Choroid plexus epithelial cell (primary cell): ENCODE results near the gene AFAP1L1.
A peak's percentile ranks its signal among the peaks of the same experiment; 100 is the strongest.

Experiments used
- DNase-seq: peaks from one replicate; pipeline ENCODE4 v3.0.0-alpha.2; 2010; ENCODE audit warnings: low read depth
- H3K4me3 ChIP-seq: 2 replicates; pipeline ENCODE4 v1.5.1; 2011; ENCODE audit warnings: low read depth, mild to moderate bottlenecking, control low read depth, low read length, moderate library complexity
- TF ChIP-seq, protein P1 (sequence below): conservative IDR thresholded peaks from 2 replicates; pipeline ENCODE4 v1.5.1; 2011; ENCODE audit warnings: low read depth, mild to moderate bottlenecking, control low read depth, inconsistent platforms, low read length, moderate library complexity

AFAP1L1 gene

DNA sequence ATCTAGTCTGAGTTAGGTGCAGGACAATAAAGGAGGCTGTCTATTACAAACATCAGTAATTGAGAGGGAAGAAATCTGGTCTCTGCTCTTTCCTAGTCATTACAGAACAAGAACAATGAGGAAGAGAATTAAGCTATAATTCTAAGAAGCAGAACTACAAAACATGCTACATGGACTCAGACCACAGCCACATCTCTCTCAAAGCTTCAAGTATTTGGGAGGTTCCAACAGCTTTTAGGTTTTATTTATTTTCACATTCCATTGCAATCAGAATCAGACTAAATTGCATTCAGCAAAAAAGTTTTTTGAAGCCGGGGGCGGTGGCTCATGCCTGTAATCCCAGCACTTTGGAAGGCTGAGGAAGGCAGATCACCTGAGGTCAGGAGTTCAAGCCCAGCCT is 72.5 kb downstream of the AFAP1L1 start:
- H3K4me3 ChIP-seq = no peak overlapping the region
- DNase-seq = no peak
- TF ChIP-seq, protein P1, sequence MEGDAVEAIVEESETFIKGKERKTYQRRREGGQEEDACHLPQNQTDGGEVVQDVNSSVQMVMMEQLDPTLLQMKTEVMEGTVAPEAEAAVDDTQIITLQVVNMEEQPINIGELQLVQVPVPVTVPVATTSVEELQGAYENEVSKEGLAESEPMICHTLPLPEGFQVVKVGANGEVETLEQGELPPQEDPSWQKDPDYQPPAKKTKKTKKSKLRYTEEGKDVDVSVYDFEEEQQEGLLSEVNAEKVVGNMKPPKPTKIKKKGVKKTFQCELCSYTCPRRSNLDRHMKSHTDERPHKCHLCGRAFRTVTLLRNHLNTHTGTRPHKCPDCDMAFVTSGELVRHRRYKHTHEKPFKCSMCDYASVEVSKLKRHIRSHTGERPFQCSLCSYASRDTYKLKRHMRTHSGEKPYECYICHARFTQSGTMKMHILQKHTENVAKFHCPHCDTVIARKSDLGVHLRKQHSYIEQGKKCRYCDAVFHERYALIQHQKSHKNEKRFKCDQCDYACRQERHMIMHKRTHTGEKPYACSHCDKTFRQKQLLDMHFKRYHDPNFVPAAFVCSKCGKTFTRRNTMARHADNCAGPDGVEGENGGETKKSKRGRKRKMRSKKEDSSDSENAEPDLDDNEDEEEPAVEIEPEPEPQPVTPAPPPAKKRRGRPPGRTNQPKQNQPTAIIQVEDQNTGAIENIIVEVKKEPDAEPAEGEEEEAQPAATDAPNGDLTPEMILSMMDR = no peak

DNA sequence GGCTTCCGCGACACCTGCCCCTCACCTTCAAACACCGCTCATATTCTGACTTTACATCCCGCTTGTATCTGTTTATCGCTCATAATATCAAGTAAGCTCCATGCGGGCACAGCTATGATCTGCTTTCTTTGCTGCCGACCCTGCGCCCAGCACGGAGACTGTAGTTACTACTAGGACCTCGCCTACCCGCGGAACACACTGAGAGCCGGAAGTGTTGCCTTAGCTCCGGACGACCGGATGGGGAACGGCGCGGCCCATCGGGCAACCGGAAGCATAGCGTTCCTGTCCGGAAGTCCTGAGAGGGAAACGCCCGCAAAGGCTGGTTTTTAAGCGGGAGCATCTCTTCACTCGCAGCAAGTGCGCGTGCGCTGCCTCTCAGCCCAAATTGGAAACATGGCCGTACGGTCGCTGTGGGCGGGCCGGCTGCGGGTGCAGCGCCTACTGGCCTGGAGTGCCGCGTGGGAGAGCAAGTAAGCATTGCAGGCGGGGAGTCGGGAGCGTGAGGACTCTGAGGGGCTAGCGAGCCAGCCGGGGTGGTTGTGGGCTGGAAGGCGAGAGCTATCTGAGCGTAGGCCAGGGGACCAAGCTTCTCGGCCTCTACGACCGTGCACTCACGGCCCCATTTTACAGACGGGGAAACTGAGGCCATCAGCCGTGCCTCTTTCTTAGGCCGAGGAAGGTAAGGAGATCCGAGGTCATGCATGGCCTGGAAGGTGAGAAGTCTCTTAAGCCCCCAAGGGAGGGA is 73.7 kb downstream of the AFAP1L1 start, which contains the start of gene GRPEL2:
Gene GRPEL2, plus strand, starts transcription at position 353 of the 745 bp plus-strand sequence. Its CDS starts 41 bp downstream, at position 394.
- H3K4me3 ChIP-seq = peak within 1 kb of the TSS; percentile 98
- peak; percentile 98 for DNase-seq
- TF ChIP-seq, protein P1 = no peak

DNA sequence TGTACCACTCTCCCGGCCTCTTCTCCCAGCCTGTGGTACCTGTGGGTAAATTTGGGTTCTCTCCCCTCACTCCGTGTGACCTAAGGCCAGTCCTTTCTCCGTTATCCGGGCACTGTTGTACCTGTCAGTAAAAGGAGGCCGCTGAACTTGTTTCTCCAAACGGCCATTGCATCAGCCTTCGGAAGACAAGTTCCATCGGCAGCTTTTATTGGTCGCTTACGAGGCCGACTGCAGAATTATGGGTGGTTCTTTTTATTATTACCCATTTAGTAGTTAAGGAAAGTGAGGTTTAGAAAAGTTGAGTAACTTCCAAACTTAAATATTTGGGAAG is 74.2 kb downstream of the AFAP1L1 start:
- peak; percentile 62 for DNase-seq
- peak overlapping the region; percentile 98 for H3K4me3 ChIP-seq
- TF ChIP-seq, protein P1 = no peak

DNA sequence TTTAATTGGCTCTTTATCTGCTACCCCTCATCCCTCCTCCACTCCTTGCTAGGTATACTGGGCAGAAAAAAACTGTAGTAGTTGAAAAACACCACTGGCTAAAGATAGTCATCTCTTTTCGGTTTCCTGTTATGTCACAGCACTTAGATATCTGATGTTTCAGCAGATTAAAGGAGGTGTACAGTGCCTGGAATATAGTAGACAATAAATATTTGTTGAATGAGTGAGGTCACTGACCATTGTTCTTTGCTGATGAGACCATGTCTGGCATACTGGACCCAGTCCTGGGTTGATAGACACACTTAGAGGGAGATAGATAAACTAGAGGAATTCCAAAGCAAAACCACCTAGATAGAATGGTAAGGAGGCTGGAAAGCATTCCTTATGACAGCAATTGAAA is 76.9 kb downstream of the AFAP1L1 start:
- no peak overlapping the region for H3K4me3 ChIP-seq
- DNase-seq = no peak
- TF ChIP-seq, protein P1 = no peak

DNA sequence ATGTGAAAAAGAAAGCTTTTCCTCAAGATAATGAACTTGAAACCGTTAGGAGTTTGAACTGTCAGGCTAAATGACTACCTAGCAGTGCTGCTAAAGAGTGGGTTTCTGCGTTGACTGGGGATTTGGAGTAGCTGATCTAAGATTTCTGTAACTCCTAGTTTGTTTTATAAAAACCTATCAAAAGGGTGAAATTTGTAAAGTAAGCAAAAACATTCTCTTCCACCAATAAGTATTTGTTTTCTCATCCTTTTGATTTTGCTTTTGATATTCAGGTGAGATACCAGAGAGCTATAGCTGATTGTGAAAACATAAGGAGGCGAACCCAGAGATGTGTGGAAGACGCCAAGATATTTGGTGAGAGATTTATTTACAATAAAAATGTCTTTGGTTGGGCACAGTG is 77.7 kb downstream of the AFAP1L1 start:
- no peak overlapping the region for H3K4me3 ChIP-seq
- DNase-seq = no peak
- TF ChIP-seq, protein P1 = no peak

DNA sequence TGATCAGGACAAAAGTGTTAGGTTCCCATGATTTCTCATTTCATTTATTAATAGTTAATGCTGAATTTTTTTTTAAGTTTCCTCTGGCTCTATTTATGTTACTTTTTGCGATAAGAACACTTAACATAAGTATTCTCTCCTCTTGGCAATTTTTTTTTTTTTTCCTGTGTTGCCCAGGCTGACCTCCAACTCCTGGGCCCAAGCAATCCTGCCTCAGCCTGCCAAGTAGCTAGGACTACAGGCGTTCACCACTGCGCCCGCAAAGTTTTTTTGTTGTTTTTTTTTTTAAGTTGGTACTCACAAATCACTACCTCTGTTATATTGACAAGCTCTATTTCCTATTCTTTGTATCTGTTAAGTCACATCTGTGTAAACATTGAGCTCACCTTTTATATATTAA is 80.5 kb downstream of the AFAP1L1 start:
- no peak overlapping the region for H3K4me3 ChIP-seq
- no peak for DNase-seq
- TF ChIP-seq, protein P1 = no peak

DNA sequence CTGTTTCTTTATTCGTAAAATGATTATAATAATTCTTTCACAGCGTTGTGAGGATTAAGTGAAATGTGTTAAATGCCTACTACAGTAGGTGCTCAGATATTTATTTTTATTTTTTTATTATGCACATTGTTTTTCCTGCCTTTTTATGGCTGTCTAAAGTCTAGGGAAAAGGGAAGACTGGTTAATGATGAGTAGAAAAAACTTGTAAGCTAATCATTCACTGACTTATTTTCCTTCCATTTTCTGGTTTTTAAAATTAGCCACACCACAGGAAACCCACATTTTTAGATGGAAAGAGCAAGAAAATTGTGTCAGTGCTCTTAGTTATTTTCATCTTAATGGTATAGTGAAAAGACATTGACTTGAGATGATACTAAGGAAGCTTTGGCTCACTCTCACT is 82.3 kb downstream of the AFAP1L1 start:
- TF ChIP-seq, protein P1 = no peak
- H3K4me3 ChIP-seq = no peak overlapping the region
- no peak for DNase-seq
